Mesothelial cell of epicardium (in vitro differentiated cells): ENCODE results near the gene BLVRB. TPM values are rescaled to one million over a fixed set of nuclear protein-coding genes. Genes with fewer than 3 reads are reported as not detected.
A peak's percentile ranks its signal among the peaks of the same experiment; 100 is the strongest.

ENCODE experiments used
- DNase-seq, 2 experiments: peaks; one replicate each; pipeline ENCODE4 v3.0.0; 2021; ENCODE audit warnings: low spot score in 2 of 2; ENCODE audit not compliant: unreplicated experiment in 2 of 2
- H3K27ac Mint-ChIP-seq: 2 replicates; pipeline ENCODE4 v1.8.0; 2021; ENCODE audit warnings: mixed read lengths
- H3K27me3 Mint-ChIP-seq: 2 replicates; pipeline ENCODE4 v1.8.0; 2021; ENCODE audit warnings: low read depth, mixed read lengths
- H3K36me3 Mint-ChIP-seq: 2 replicates; pipeline ENCODE4 v1.8.0; 2021; ENCODE audit warnings: mixed read lengths
- H3K4me1 Mint-ChIP-seq: 2 replicates; pipeline ENCODE4 v1.8.0; 2021; ENCODE audit warnings: mixed read lengths
- H3K4me3 Mint-ChIP-seq: 2 replicates; pipeline ENCODE4 v1.8.0; 2021; ENCODE audit warnings: mild to moderate bottlenecking, moderate library complexity, mixed read lengths
- H3K9me3 Mint-ChIP-seq: 2 replicates; pipeline ENCODE4 v1.8.0; 2021; ENCODE audit warnings: mixed read lengths
- CTCF ChIP-seq: fragments of 200-600 bp; sonication (generic); IDR thresholded peaks from one replicate; pipeline ENCODE4 v1.5.0; 2021; ENCODE audit warnings: antibody characterized with exemption; ENCODE audit not compliant: unreplicated experiment
- total RNA-seq: library from RNA; stranded (reverse); gene quantifications from 3 replicates; pipeline ENCODE4 v1.2.1, GENCODE V29; 2021

BLVRB gene
- 38.5 to 42.7 TPM (median 42.2 TPM) in 3 replicates for total RNA-seq

- peak within 1 kb of the TSS; percentile 72 for H3K4me3 Mint-ChIP-seq
- H3K27me3 Mint-ChIP-seq = peaks cover 27% of the 10 kb centered on the region
- no peaks in the 10 kb centered on the region for H3K9me3 Mint-ChIP-seq
- TF ChIP-seq CTCF = no peak
- DNase-seq = peak; percentile 98 to 99
- H3K27ac Mint-ChIP-seq = peak within 1 kb of the TSS; percentile 94
- no peaks in the 10 kb centered on the region for H3K36me3 Mint-ChIP-seq
- H3K4me1 Mint-ChIP-seq = peaks cover 23% of the 10 kb centered on the region
Measured at GRCh38 chr19:40465557-40466218, at the start of gene BLVRB. TSS of gene BLVRB (minus strand) at chr19:40465745. CDS start at chr19:40465688, 57 bp downstream.

GRCh38 chr19:40513741-40514315 lies 48.3 kb upstream of the BLVRB start:
- no peaks in the 10 kb centered on the region for H3K36me3 Mint-ChIP-seq
- H3K27ac Mint-ChIP-seq = no peak overlapping the region
- no peaks in the 10 kb centered on the region for H3K4me1 Mint-ChIP-seq
- no peaks in the 10 kb centered on the region for H3K9me3 Mint-ChIP-seq
- peaks cover 86% of the 10 kb centered on the region for H3K27me3 Mint-ChIP-seq
- DNase-seq = no peak
- H3K4me3 Mint-ChIP-seq = no peak overlapping the region
- no peak for TF ChIP-seq CTCF

GRCh38 chr19:40513345-40513678 lies 47.8 kb upstream of the BLVRB start:
- TF ChIP-seq CTCF = no peak
- no peaks in the 10 kb centered on the region for H3K4me1 Mint-ChIP-seq
- no peak overlapping the region for H3K27ac Mint-ChIP-seq
- no peak for DNase-seq
- H3K36me3 Mint-ChIP-seq = no peaks in the 10 kb centered on the region
- no peaks in the 10 kb centered on the region for H3K9me3 Mint-ChIP-seq
- H3K4me3 Mint-ChIP-seq = no peak overlapping the region
- peaks cover 85% of the 10 kb centered on the region for H3K27me3 Mint-ChIP-seq

DNA sequence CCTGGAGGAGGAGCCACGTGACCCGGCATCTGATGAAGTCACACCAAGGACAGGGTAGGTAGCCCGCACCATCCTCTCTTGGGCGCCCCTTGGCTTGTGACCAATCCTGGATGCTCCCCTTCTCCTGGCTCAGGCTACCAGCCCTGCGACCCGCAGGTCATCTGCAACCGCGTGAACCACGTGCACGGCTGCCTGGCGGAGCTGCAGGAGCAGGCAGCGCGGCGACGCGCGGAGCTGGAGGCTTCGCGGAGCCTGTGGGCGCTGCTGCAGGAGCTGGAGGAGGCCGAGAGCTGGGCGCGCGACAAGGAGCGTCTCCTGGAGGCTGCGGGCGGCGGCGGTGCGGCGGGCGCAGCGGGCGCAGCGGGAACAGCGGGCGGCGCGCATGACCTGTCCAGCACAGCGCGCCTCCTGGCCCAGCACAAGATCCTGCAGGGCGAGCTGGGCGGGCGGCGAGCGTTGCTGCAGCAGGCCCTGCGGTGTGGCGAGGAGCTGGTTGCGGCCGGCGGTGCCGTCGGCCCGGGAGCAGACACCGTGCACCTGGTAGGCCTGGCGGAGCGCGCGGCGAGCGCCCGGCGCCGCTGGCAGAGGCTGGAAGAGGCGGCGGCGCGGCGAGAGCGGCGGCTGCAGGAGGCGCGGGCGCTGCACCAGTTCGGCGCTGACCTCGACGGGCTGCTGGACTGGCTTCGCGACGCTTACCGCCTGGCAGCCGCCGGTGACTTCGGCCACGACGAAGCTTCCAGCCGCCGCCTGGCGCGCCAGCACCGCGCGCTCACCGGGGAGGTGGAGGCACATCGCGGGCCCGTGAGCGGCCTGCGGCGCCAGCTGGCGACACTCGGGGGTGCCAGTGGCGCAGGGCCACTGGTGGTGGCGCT lies 47.2 kb upstream of the BLVRB start:
- no peaks in the 10 kb centered on the region for H3K9me3 Mint-ChIP-seq
- H3K27ac Mint-ChIP-seq = no peak overlapping the region
- H3K27me3 Mint-ChIP-seq = peaks cover 84% of the 10 kb centered on the region
- H3K4me1 Mint-ChIP-seq = no peaks in the 10 kb centered on the region
- TF ChIP-seq CTCF = no peak
- no peaks in the 10 kb centered on the region for H3K36me3 Mint-ChIP-seq
- H3K4me3 Mint-ChIP-seq = no peak overlapping the region
- peak in 1 of 2 experiments; percentile 48 for DNase-seq

DNA sequence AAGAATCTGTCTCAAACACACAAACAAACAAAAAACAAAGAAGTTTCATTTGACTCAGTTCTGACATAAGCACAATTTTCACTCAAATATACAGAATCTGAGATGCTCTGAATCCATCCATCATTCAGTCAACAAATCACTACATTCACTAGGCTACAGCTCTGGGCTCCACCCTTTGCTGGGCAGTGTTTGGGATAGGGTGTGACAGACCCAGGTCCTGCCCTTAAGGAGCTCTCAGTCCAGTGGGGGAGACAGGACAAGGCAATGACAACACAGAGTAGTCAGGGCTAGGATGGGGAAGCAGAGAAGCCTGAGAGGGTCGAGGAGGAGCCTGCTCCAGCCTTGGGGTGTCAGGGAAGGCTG lies 46.5 kb upstream of the BLVRB start:
- Mint-ChIP-seq H3K27ac (no peak overlapping the region), H3K4me3 (peak overlapping the region; percentile 22), H3K27me3 (peaks cover 80% of the 10 kb centered on the region), H3K36me3 (no peaks in the 10 kb centered on the region), H3K4me1 (no peaks in the 10 kb centered on the region), H3K9me3 (no peaks in the 10 kb centered on the region)
- no peak for DNase-seq
- no peak for TF ChIP-seq CTCF
